ENCODE results near the gene PIEZO2.

- TF ChIP-seq ZNF654 (tag by site-specific recombination; IDR thresholded peaks at IDR 0.05; ENCODE audit: low read depth), result no peak
- TF ChIP-seq CTCF (tag by site-specific recombination; IDR thresholded peaks at IDR 0.05), result no peak
Observed at GRCh38 chr18:11070593-11070992, 78.8 kb downstream of the PIEZO2 start.
